HEK293 (cell line): ENCODE measurements around the gene FNDC8.

Experiments
- CTCF ChIA-PET: fragments of 350-600 bp; formaldehyde crosslinking; extraction: SDS; loops from one replicate; lab custom pipeline; 2021; ENCODE audit warnings: antibody characterized with exemption; lab: Yijun Ruan, JAX
- POLR2A ChIA-PET: fragments of 300-600 bp; formaldehyde crosslinking; extraction: SDS; loops from one replicate; lab custom pipeline; 2020; ENCODE audit warnings: antibody characterized with exemption, inconsistent platforms; lab: Yijun Ruan, JAX
- H3K27ac ChIP-seq: fragments of 200-500 bp; sonication (Bioruptor generic); 2 replicates; pipeline ENCODE4 v1.5.1; 2014; ENCODE audit warnings: low read depth, low read length, control low read depth, inconsistent platforms; ENCODE audit errors: extremely low read depth
- H3K36me3 ChIP-seq, 2 experiments: fragments of 200-500 bp in 1 of 2; sonication (Bioruptor generic) in 1 of 2; 1 replicate in 1 of 2; 2 replicates in 1 of 2; pipeline ENCODE4 v1.5.1; 2014 to 2017; ENCODE audit warnings: inconsistent platforms in 2 of 2, low read length in 2 of 2; ENCODE audit not compliant: control insufficient read depth in 2 of 2, insufficient read depth in 1 of 2
- H3K4me1 ChIP-seq: fragments of 200-500 bp; sonication (Bioruptor generic); 2 replicates; pipeline ENCODE4 v1.5.1; 2014; ENCODE audit warnings: mild to moderate bottlenecking, low read length, inconsistent platforms; ENCODE audit not compliant: control insufficient read depth, insufficient read depth
- H3K4me3 ChIP-seq: 2 replicates; pipeline ENCODE4 v1.5.1; 2011; ENCODE audit warnings: low read depth, mild to moderate bottlenecking, control low read depth, low read length, moderate library complexity
- H3K9me3 ChIP-seq: fragments of 200-500 bp; sonication (Bioruptor generic); 2 replicates; pipeline ENCODE4 v1.5.1; 2014; ENCODE audit warnings: low read depth, low read length, inconsistent platforms; ENCODE audit not compliant: control insufficient read depth, insufficient read depth
- GFI1B ChIP-seq: fragments of 450-650 bp; formaldehyde crosslinking; IDR thresholded peaks from 2 replicates; pipeline ENCODE4 v1.5.1; 2016; ENCODE audit warnings: missing biosample characterization, missing genetic modification characterization
- GLIS1 ChIP-seq: fragments of 450-650 bp; formaldehyde crosslinking; IDR thresholded peaks from 2 replicates; pipeline ENCODE4 v1.5.1; 2016; ENCODE audit warnings: missing biosample characterization, missing genetic modification characterization
- KLF16 ChIP-seq: fragments of 450-650 bp; formaldehyde crosslinking; IDR thresholded peaks from 2 replicates; pipeline ENCODE4 v1.5.1; 2017; ENCODE audit warnings: missing biosample characterization, missing genetic modification characterization
- PATZ1 ChIP-seq: fragments of 450-650 bp; formaldehyde crosslinking; IDR thresholded peaks from 2 replicates; pipeline ENCODE4 v1.5.1; 2016; ENCODE audit warnings: missing biosample characterization, missing genetic modification characterization
- TSHZ1 ChIP-seq: fragments of 450-650 bp; formaldehyde crosslinking; IDR thresholded peaks from 2 replicates; pipeline ENCODE4 v1.5.1; 2016; ENCODE audit warnings: missing biosample characterization, missing genetic modification characterization, borderline replicate concordance
- YY1 ChIP-seq: fragments of 450-650 bp; formaldehyde crosslinking; IDR thresholded peaks from 2 replicates; pipeline ENCODE4 v1.5.1; 2018; ENCODE audit warnings: missing biosample characterization, missing genetic modification characterization
- ZBTB1 ChIP-seq: fragments of 450-650 bp; formaldehyde crosslinking; IDR thresholded peaks from 2 replicates; pipeline ENCODE4 v1.5.1; 2016; ENCODE audit warnings: missing biosample characterization, missing genetic modification characterization
- ZBTB7A ChIP-seq: fragments of 450-650 bp; formaldehyde crosslinking; IDR thresholded peaks from 2 replicates; pipeline ENCODE4 v1.5.1; 2016; ENCODE audit warnings: low read depth, missing biosample characterization, missing genetic modification characterization
- ZFP41 ChIP-seq: fragments of 450-650 bp; formaldehyde crosslinking; IDR thresholded peaks from 2 replicates; pipeline ENCODE4 v1.5.1; 2016; ENCODE audit warnings: missing biosample characterization, missing genetic modification characterization, borderline replicate concordance
- ZNF138 ChIP-seq: fragments of 450-650 bp; formaldehyde crosslinking; IDR thresholded peaks from 2 replicates; pipeline ENCODE4 v1.5.1; 2016; ENCODE audit warnings: missing biosample characterization, missing genetic modification characterization, borderline replicate concordance
- ZNF16 ChIP-seq: fragments of 450-650 bp; formaldehyde crosslinking; IDR thresholded peaks from 2 replicates; pipeline ENCODE4 v1.5.1; 2016; ENCODE audit warnings: low read depth, missing biosample characterization, missing genetic modification characterization
- ZNF2 ChIP-seq: fragments of 450-650 bp; formaldehyde crosslinking; IDR thresholded peaks from 2 replicates; pipeline ENCODE4 v1.5.1; 2016; ENCODE audit warnings: missing biosample characterization, missing genetic modification characterization
- ZNF223 ChIP-seq: fragments of 450-650 bp; formaldehyde crosslinking; IDR thresholded peaks from 2 replicates; pipeline ENCODE4 v1.5.1; 2016; ENCODE audit warnings: missing biosample characterization, missing genetic modification characterization
- ZNF362 ChIP-seq: fragments of 450-650 bp; formaldehyde crosslinking; IDR thresholded peaks from 2 replicates; pipeline ENCODE4 v1.5.1; 2016; ENCODE audit warnings: missing biosample characterization, missing genetic modification characterization
- ZNF426 ChIP-seq: fragments of 450-650 bp; formaldehyde crosslinking; IDR thresholded peaks from 2 replicates; pipeline ENCODE4 v1.5.1; 2017; ENCODE audit warnings: missing biosample characterization, missing genetic modification characterization, mild to moderate bottlenecking, inconsistent platforms, moderate library complexity
- ZNF433 ChIP-seq: fragments of 450-650 bp; formaldehyde crosslinking; IDR thresholded peaks from 2 replicates; pipeline ENCODE4 v1.5.1; 2016; ENCODE audit warnings: missing biosample characterization, missing genetic modification characterization, low read depth
- ZNF449 ChIP-seq: fragments of 450-650 bp; formaldehyde crosslinking; IDR thresholded peaks from 2 replicates; pipeline ENCODE4 v1.5.1; 2017; ENCODE audit warnings: missing biosample characterization, mild to moderate bottlenecking, missing genetic modification characterization, moderate library complexity
- ZNF558 ChIP-seq: fragments of 450-650 bp; formaldehyde crosslinking; IDR thresholded peaks from 2 replicates; pipeline ENCODE4 v1.5.1; 2016; ENCODE audit warnings: missing biosample characterization, missing genetic modification characterization
- ZNF571 ChIP-seq: fragments of 450-650 bp; formaldehyde crosslinking; IDR thresholded peaks from 2 replicates; pipeline ENCODE4 v1.5.0; 2017; ENCODE audit warnings: missing biosample characterization, missing genetic modification characterization
- ZNF600 ChIP-seq: fragments of 450-650 bp; formaldehyde crosslinking; IDR thresholded peaks from 2 replicates; pipeline ENCODE4 v1.5.1; 2016; ENCODE audit warnings: missing biosample characterization, missing genetic modification characterization
- ZNF621 ChIP-seq: fragments of 450-650 bp; formaldehyde crosslinking; IDR thresholded peaks from 2 replicates; pipeline ENCODE4 v1.5.1; 2017; ENCODE audit warnings: missing biosample characterization, missing genetic modification characterization
- ZNF639 ChIP-seq: fragments of 450-650 bp; formaldehyde crosslinking; IDR thresholded peaks from 2 replicates; pipeline ENCODE4 v1.5.1; 2016; ENCODE audit warnings: missing biosample characterization, missing genetic modification characterization
- ZNF677 ChIP-seq: fragments of 450-650 bp; IDR thresholded peaks from 2 replicates; pipeline ENCODE4 v1.5.0; 2018; ENCODE audit warnings: missing biosample characterization, mild to moderate bottlenecking, missing genetic modification characterization, moderate library complexity
- ZNF792 ChIP-seq: fragments of 450-650 bp; formaldehyde crosslinking; IDR thresholded peaks from 2 replicates; pipeline ENCODE4 v1.5.1; 2016; ENCODE audit warnings: missing biosample characterization, missing genetic modification characterization
- ZSCAN30 ChIP-seq: fragments of 450-650 bp; IDR thresholded peaks from 2 replicates; pipeline ENCODE4 v1.5.1; 2018; ENCODE audit warnings: missing biosample characterization, mild to moderate bottlenecking, missing genetic modification characterization, moderate library complexity

The FNDC8 gene

GRCh38 chr17:35088881-35089585 lies 32.4 kb upstream of the FNDC8 start (continued):
- TF ChIP-seq TSHZ1 = no peak
- no peak for TF ChIP-seq ZNF2
- TF ChIP-seq KLF16 (tag by site-specific recombination) = no peak
- no peak for TF ChIP-seq ZNF138 (tag by site-specific recombination)
- peak; percentile 48; the same call in 1 of the 2 replicates for TF ChIP-seq ZNF449
- no peak for TF ChIP-seq ZNF16 (tag by site-specific recombination)
- no peak for TF ChIP-seq ZNF433 (tag by site-specific recombination)
- TF ChIP-seq PATZ1 = peak; percentile 76
- no peak for TF ChIP-seq ZBTB7A (tag by site-specific recombination)
- peak; percentile 63 for TF ChIP-seq GLIS1 (tag by site-specific recombination)
- no peak for TF ChIP-seq ZNF600
- no peak for TF ChIP-seq ZNF558 (tag by site-specific recombination)
- TF ChIP-seq ZNF621 = no peak
- TF ChIP-seq YY1 (tag by site-specific recombination) = no peak; the same call in 1 of the 2 replicates
- TF ChIP-seq ZNF639 (tag by site-specific recombination) = no peak

GRCh38 chr17:35089586-35090296 lies 31.7 kb upstream of the FNDC8 start:
- 0 out of 2 replicates have a peak, but pooled peaks cover 3% of the 10 kb centered on the region for H3K4me1 ChIP-seq
- H3K27ac ChIP-seq = peak overlapping the region; percentile 32; the same call in 1 of the 2 replicates
- POLR2A ChIA-PET = interaction anchor here (0.6 to 1.6 kb wide), 7 partner anchors 10 to 512 kb away, joined by 3 to 6 read pairs (median 3); partner anchors contain the start of genes PEX12, RAD51D and RFFL
- CTCF ChIA-PET = interaction anchor here (0.5 to 2.9 kb wide), 37 partner anchors 9 to 819 kb away, joined by 3 to 21 read pairs (median 5); partner anchors contain the start of genes RAD51D and RFFL
- no peaks in the 10 kb centered on the region for H3K9me3 ChIP-seq
- no peaks in the 10 kb centered on the region; a peak in 1 of 3 replicates for H3K36me3 ChIP-seq
- H3K4me3 ChIP-seq = peak overlapping the region; percentile 30
- TF ChIP-seq GFI1B (no peak), ZNF571 (no peak), ZNF223 (tag by site-specific recombination) (no peak), ZNF677 (0 out of 2 replicates have a peak, but pooled peaks have one; percentile 43), ZNF362 (tag by site-specific recombination) (no peak), ZNF792 (tag by site-specific recombination) (no peak), ZSCAN30 (no peak), ZNF426 (tag by site-specific recombination) (no peak), ZNF449 (no peak), ZBTB1 (tag by site-specific recombination) (no peak), ZFP41 (no peak)
